ENCODE data around the gene PRXL2B.

The PRXL2B gene

DNA sequence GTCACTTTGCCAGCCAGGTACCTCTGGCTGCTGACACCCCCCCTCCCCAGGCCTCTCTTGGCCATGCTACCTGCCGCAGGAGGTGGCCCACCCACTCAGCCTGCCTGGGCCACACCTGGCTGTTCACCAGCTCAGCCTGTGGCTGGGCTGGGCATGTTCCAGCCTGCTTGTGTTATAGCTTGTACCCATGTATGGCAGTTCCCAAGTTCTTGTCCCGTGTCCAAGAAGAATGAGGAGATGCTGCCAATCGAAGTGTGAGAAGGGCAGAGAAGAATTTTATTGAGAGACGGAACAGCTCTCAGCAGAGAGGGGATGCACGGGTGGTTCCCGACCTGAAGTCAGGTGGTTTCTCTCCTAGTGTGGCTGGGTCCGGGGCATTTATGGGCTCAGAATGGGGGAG, 50.2 kb downstream of the PRXL2B start:
- Histone ChIP-seq H4K8ac (ENCODE audit: low read depth, low read length) (no peak overlapping the region), H4K5ac (ENCODE audit: low read length) (no peak overlapping the region), H3K27ac (ENCODE audit: low read depth, low read length) (no peak overlapping the region), H3K4ac (ENCODE audit: low read depth, low read length) (no peak overlapping the region), H3K36me3 (ENCODE audit: control insufficient read depth, insufficient read depth, low read length) (no peaks in the 10 kb centered on the region), H3K4me1 (ENCODE audit: control insufficient read depth, low read depth, low read length) (no peaks in the 10 kb centered on the region), H3K4me3 (ENCODE audit: low read length) (no peak overlapping the region), H3K56ac (ENCODE audit: low read length) (no peak overlapping the region), H3K79me2 (ENCODE audit: control insufficient read depth, insufficient read depth, low read length) (no peaks in the 10 kb centered on the region), H2BK120ac (ENCODE audit: low read depth, low read length) (no peak overlapping the region), H2AK5ac (ENCODE audit: low read length) (no peak overlapping the region), H3K4me2 (ENCODE audit: low read length) (no peak overlapping the region), H3K27me3 (ENCODE audit: insufficient read depth, low read length, poor library complexity) (no peaks in the 10 kb centered on the region), H2BK5ac (ENCODE audit: low read length) (no peak overlapping the region), H3K23ac (ENCODE audit: low read length) (no peak overlapping the region), H3K9ac (ENCODE audit: low read length) (no peak overlapping the region), H3K79me1 (ENCODE audit: low read length) (no peaks in the 10 kb centered on the region), H2BK15ac (replicated peaks; ENCODE audit: low read depth) (no peak overlapping the region), H3K18ac (ENCODE audit: low read length) (no peak overlapping the region)
- no CpG with 5 or more reads among the region's 7 CpGs for WGBS (ENCODE audit: extremely low coverage, insufficient coverage, low lambda C conversion rate)
- no peak for DNase-seq

DNA sequence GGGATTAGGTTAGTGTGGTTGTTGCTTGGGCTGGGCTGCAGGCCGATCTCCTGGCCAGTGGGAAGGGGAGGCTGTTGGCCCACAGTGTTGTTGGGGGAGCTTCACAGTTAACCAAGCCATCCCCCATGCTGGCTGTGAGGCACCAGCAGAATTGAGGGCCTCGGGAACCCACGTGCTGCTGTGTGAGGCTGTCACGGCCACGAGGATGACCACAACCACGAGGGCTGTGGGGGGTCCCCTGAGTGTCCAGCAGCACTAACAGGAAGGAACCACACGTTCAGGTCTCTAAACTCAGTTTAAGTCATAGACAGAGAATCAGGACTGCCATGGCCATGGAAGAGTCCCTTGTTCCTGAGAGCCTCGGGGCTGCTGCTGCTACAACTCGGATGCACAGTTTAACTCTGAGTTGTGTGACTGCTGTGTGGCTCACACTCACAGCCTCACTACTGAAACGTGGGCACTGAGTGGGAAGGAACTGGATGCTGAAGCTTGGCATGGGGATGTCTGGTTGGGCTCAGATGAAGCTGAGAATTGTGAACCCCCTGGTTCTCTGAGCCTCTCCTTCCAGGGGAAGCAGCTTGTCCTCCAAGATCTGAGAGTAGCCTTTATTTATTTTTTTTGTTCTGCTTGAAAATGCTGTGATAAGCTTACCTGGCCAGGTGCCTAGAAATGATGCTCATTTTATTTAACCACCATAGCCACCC, 51.0 kb downstream of the PRXL2B start:
- H4K5ac ChIP-seq (ENCODE audit: low read length) = no peak overlapping the region
- H3K79me2 ChIP-seq (ENCODE audit: control insufficient read depth, insufficient read depth, low read length) = no peaks in the 10 kb centered on the region
- H3K18ac ChIP-seq (ENCODE audit: low read length) = no peak overlapping the region
- H3K23ac ChIP-seq (ENCODE audit: low read length) = no peak overlapping the region
- H2AK5ac ChIP-seq (ENCODE audit: low read length) = no peak overlapping the region
- no peak overlapping the region for H2BK5ac ChIP-seq (ENCODE audit: low read length)
- H3K27me3 ChIP-seq (ENCODE audit: insufficient read depth, low read length, poor library complexity) = no peaks in the 10 kb centered on the region
- no peak overlapping the region for H3K4ac ChIP-seq (ENCODE audit: low read depth, low read length)
- no peak overlapping the region for H3K27ac ChIP-seq (ENCODE audit: low read depth, low read length)
- DNase-seq = no peak
- no peak overlapping the region for H3K4me3 ChIP-seq (ENCODE audit: low read length)
- no peaks in the 10 kb centered on the region for H3K36me3 ChIP-seq (ENCODE audit: control insufficient read depth, insufficient read depth, low read length)
- no peak overlapping the region for H2BK120ac ChIP-seq (ENCODE audit: low read depth, low read length)
- H3K9ac ChIP-seq (ENCODE audit: low read length) = no peak overlapping the region
- H3K4me2 ChIP-seq (ENCODE audit: low read length) = no peak overlapping the region
- H2BK15ac ChIP-seq (replicated peaks; ENCODE audit: low read depth) = no peak overlapping the region
- WGBS (ENCODE audit: extremely low coverage, insufficient coverage, low lambda C conversion rate) = no CpG with 5 or more reads among the region's 10 CpGs
- no peak overlapping the region for H3K56ac ChIP-seq (ENCODE audit: low read length)
- no peaks in the 10 kb centered on the region for H3K79me1 ChIP-seq (ENCODE audit: low read length)
- H3K4me1 ChIP-seq (ENCODE audit: control insufficient read depth, low read depth, low read length) = no peaks in the 10 kb centered on the region
- H4K8ac ChIP-seq (ENCODE audit: low read depth, low read length) = no peak overlapping the region

DNA sequence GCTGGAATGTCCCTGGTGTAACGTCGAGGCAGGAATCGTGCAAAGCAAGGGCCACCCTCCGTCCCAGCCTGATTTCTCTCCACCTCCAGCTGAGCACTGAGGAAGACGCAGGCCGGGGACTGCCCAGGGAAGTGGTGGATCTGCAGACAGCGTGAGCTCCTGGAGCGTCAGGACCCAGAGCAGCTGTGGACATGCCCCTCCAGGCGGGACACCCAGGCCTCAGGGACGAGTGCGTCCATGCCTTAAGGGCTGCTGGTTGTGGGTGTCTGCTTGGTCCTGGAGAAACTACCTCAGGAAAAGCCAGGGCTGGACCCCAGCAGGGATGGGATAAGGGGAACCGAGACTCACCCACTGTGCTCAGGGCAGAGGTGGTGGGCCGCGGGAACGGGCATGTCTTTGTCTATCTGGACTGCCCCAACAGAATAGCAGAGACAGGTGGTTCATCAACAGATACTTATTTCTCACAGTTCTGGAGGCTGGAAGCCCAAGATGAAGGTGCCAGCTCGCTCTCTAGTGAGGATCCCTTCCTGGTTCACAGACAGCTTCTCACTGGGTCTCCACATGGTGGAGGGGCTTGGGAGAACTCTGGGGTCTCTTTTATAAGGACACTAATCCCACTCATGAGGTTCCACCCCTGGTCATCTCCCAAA, 52.0 kb downstream of the PRXL2B start:
- H3K4me1 ChIP-seq (ENCODE audit: control insufficient read depth, low read depth, low read length) = no peaks in the 10 kb centered on the region
- H3K79me2 ChIP-seq (ENCODE audit: control insufficient read depth, insufficient read depth, low read length) = no peaks in the 10 kb centered on the region
- no peak overlapping the region for H3K4me2 ChIP-seq (ENCODE audit: low read length)
- no peaks in the 10 kb centered on the region for H3K79me1 ChIP-seq (ENCODE audit: low read length)
- no peaks in the 10 kb centered on the region for H3K36me3 ChIP-seq (ENCODE audit: control insufficient read depth, insufficient read depth, low read length)
- no peak overlapping the region for H2BK15ac ChIP-seq (replicated peaks; ENCODE audit: low read depth)
- no peak overlapping the region for H3K18ac ChIP-seq (ENCODE audit: low read length)
- H4K8ac ChIP-seq (ENCODE audit: low read depth, low read length) = no peak overlapping the region
- H2BK5ac ChIP-seq (ENCODE audit: low read length) = no peak overlapping the region
- H2BK120ac ChIP-seq (ENCODE audit: low read depth, low read length) = no peak overlapping the region
- H3K23ac ChIP-seq (ENCODE audit: low read length) = no peak overlapping the region
- no peak overlapping the region for H4K5ac ChIP-seq (ENCODE audit: low read length)
- no peak overlapping the region for H3K27ac ChIP-seq (ENCODE audit: low read depth, low read length)
- H3K4ac ChIP-seq (ENCODE audit: low read depth, low read length) = no peak overlapping the region
- no peak overlapping the region for H3K4me3 ChIP-seq (ENCODE audit: low read length)
- no peak overlapping the region for H3K56ac ChIP-seq (ENCODE audit: low read length)
- H3K27me3 ChIP-seq (ENCODE audit: insufficient read depth, low read length, poor library complexity) = no peaks in the 10 kb centered on the region
- no CpG with 5 or more reads among the region's 16 CpGs for WGBS (ENCODE audit: extremely low coverage, insufficient coverage, low lambda C conversion rate)
- no peak for DNase-seq
- no peak overlapping the region for H2AK5ac ChIP-seq (ENCODE audit: low read length)
- H3K9ac ChIP-seq (ENCODE audit: low read length) = no peak overlapping the region

DNA sequence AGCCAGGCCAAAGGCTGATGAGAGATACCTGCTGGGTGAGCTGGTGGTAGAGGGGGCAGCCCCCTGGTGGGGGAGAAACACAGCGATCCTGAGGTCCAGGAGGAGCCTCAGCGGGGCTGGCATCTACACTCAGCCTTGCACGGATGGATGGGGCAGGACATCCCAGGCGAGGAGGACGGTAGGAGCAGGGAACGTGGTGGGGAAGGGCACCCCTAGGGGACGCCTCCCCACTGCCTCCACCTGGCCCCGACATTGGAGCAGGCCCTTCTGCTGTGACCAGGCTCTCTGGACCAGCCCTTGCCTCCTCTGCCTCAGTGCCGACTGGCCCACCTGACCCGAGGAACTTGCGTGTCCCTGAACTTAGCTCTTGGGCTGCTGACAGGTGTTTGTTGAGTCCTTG, 52.6 kb downstream of the PRXL2B start:
- H2AK5ac ChIP-seq (ENCODE audit: low read length) = no peak overlapping the region
- no peak overlapping the region for H2BK120ac ChIP-seq (ENCODE audit: low read depth, low read length)
- no peak overlapping the region for H3K27ac ChIP-seq (ENCODE audit: low read depth, low read length)
- no peak overlapping the region for H3K4ac ChIP-seq (ENCODE audit: low read depth, low read length)
- no peaks in the 10 kb centered on the region for H3K36me3 ChIP-seq (ENCODE audit: control insufficient read depth, insufficient read depth, low read length)
- H3K4me1 ChIP-seq (ENCODE audit: control insufficient read depth, low read depth, low read length) = no peaks in the 10 kb centered on the region
- no peak overlapping the region for H3K4me3 ChIP-seq (ENCODE audit: low read length)
- no peak overlapping the region for H4K8ac ChIP-seq (ENCODE audit: low read depth, low read length)
- no CpG with 5 or more reads among the region's 11 CpGs for WGBS (ENCODE audit: extremely low coverage, insufficient coverage, low lambda C conversion rate)
- H3K79me1 ChIP-seq (ENCODE audit: low read length) = no peaks in the 10 kb centered on the region
- no peak overlapping the region for H3K4me2 ChIP-seq (ENCODE audit: low read length)
- no peak for DNase-seq
- H3K27me3 ChIP-seq (ENCODE audit: insufficient read depth, low read length, poor library complexity) = no peaks in the 10 kb centered on the region
- H3K56ac ChIP-seq (ENCODE audit: low read length) = no peak overlapping the region
- no peak overlapping the region for H4K5ac ChIP-seq (ENCODE audit: low read length)
- no peak overlapping the region for H3K18ac ChIP-seq (ENCODE audit: low read length)
- no peak overlapping the region for H3K23ac ChIP-seq (ENCODE audit: low read length)
- no peak overlapping the region for H2BK5ac ChIP-seq (ENCODE audit: low read length)
- no peak overlapping the region for H3K9ac ChIP-seq (ENCODE audit: low read length)
- H3K79me2 ChIP-seq (ENCODE audit: control insufficient read depth, insufficient read depth, low read length) = no peaks in the 10 kb centered on the region
- no peak overlapping the region for H2BK15ac ChIP-seq (replicated peaks; ENCODE audit: low read depth)

DNA sequence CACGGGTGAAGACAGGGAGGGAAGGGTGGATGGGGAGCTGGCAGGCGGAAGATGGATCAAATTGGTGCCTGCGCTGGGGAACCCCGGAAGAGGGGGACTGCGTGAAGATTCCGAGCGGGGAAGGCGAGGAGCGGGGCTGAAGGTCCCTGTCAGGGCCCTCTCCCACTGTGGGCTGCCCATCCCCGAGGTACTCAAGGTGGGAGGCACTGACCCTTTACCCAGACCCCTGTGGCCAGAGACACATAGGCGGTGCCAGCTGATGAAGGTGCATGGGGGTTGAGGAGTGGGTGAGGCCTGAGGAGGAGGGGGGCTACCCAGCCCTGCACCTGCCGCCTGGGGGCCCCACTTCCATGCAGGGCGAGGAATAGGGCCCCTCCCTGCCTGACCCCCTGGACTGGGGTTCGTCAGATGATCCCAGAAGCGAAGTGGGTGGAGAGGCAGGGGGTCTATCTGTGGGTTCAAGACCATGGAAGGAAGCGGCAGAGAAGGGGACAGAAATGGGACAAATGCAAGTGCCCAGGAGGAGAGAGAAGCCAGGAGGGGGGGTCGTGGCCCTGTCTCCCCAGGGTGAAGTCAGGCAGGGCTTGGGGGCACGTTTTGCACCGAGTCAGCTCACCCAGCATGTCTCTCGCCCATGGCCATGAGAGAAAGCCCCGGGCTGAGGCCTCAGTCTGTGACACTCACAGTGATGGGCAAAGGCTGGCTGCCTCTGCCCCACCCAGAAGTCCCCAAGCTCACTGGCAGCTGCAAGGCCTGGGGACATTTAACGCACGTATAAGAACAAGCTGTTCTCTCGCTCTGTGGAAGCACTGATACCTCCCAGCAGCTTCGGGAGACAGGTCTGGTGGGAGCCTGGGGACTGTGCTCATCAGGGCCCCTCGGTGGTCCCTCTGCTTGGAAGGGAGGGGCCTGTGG, 53.3 kb downstream of the PRXL2B start:
- no peak for DNase-seq
- Histone ChIP-seq H3K27ac (ENCODE audit: low read depth, low read length) (no peak overlapping the region), H2BK120ac (ENCODE audit: low read depth, low read length) (no peak overlapping the region), H4K5ac (ENCODE audit: low read length) (no peak overlapping the region), H3K79me1 (ENCODE audit: low read length) (no peaks in the 10 kb centered on the region), H3K56ac (ENCODE audit: low read length) (no peak overlapping the region), H3K36me3 (ENCODE audit: control insufficient read depth, insufficient read depth, low read length) (no peaks in the 10 kb centered on the region), H4K8ac (ENCODE audit: low read depth, low read length) (no peak overlapping the region), H3K4me3 (ENCODE audit: low read length) (no peak overlapping the region), H3K18ac (ENCODE audit: low read length) (no peak overlapping the region), H3K4ac (ENCODE audit: low read depth, low read length) (no peak overlapping the region), H3K9ac (ENCODE audit: low read length) (no peak overlapping the region), H3K27me3 (ENCODE audit: insufficient read depth, low read length, poor library complexity) (no peaks in the 10 kb centered on the region), H2AK5ac (ENCODE audit: low read length) (no peak overlapping the region), H3K23ac (ENCODE audit: low read length) (no peak overlapping the region), H2BK15ac (replicated peaks; ENCODE audit: low read depth) (no peak overlapping the region), H3K79me2 (ENCODE audit: control insufficient read depth, insufficient read depth, low read length) (no peaks in the 10 kb centered on the region), H2BK5ac (ENCODE audit: low read length) (no peak overlapping the region), H3K4me2 (ENCODE audit: low read length) (no peak overlapping the region), H3K4me1 (ENCODE audit: control insufficient read depth, low read depth, low read length) (no peaks in the 10 kb centered on the region)
- no CpG with 5 or more reads among the region's 26 CpGs for WGBS (ENCODE audit: extremely low coverage, insufficient coverage, low lambda C conversion rate)
